GM12873 (cell line): ENCODE measurements around the gene CBARP.

Experiments used
- TF ChIP-seq, protein P1 (sequence below): IDR thresholded peaks from 2 replicates; pipeline ENCODE4 v1.5.1; 2012; ENCODE audit warnings: low read depth, mild to moderate bottlenecking, moderate library complexity, low read length, control low read depth; ENCODE audit not compliant: insufficient read depth; ENCODE audit errors: missing control alignments

CBARP gene

DNA sequence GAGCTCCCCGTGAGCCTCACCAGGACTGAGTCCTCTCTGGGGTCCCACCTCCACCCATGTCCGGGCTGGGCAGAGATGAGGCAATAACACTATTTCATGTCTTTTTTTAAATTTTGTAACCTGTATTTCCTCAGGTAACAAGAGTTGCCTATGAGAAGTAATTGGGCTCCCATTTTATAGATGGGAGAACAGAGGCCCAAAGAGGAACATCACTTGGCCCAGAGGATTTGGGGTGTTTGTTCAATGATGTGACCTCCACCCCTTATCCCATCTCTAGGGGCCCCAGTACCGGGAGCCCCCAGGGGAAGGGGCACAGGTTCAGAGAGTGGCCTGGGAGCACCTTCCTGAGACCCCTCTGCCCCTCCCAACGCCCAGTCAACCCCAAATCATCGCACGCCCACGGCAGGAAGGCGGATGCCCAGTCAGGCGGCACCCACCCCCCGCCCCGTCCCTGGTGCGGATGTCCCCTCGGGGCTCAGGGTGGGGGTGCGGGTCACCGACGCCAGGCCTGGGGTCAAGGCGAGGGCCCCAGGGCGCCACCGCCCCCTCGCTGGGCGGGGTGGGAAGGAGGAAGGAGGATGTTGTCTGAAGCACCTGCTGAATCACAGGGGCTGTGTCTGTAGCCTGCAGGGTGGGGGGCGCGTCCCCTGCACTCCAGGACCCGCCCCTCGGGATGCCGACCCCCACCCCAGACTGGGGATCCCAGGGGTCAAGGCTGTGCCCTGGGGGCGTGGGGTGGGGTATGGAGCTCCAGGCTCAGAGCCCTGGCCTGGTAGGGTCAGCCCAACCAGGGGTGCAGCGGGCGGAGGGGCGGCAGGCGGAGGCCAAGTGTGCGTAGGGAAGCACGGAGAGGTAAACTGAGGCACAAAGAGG lies 22.3 kb upstream of the CBARP start:
- TF ChIP-seq, protein P1, sequence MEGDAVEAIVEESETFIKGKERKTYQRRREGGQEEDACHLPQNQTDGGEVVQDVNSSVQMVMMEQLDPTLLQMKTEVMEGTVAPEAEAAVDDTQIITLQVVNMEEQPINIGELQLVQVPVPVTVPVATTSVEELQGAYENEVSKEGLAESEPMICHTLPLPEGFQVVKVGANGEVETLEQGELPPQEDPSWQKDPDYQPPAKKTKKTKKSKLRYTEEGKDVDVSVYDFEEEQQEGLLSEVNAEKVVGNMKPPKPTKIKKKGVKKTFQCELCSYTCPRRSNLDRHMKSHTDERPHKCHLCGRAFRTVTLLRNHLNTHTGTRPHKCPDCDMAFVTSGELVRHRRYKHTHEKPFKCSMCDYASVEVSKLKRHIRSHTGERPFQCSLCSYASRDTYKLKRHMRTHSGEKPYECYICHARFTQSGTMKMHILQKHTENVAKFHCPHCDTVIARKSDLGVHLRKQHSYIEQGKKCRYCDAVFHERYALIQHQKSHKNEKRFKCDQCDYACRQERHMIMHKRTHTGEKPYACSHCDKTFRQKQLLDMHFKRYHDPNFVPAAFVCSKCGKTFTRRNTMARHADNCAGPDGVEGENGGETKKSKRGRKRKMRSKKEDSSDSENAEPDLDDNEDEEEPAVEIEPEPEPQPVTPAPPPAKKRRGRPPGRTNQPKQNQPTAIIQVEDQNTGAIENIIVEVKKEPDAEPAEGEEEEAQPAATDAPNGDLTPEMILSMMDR = no peak

DNA sequence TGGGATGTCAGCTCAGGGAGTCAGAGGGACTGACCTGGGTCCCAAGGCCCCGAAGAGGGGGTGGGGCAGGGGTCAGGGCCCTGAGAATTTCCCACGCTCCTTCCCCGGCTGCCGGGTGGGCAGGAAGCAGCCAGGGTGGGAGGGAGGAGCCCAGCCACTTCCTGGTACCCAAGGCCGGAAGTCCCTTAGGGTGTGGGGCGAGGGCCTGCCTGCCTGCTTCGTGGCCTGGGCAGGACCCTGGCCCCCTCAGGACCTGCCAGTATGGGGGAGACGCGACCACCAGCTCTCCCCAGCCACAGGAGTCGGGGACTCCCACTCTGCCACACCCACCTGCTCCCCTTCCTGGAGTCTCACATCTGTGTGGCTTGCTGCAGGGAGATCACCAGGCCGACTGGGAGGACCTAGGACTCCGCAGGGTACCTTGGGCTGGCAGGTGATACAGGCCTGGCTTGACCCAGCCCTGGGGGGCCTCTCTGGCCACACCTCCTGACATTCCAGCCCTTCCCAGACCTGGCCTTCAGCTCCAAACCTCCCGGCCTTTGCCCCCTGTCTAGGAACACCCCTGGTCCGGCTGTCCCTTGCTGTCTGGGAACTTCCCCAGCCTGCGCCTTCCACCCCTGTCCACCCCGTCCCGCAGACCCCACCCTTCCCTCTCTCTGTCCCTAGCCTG lies 21.5 kb upstream of the CBARP start:
- TF ChIP-seq, protein P1 = no peak

DNA sequence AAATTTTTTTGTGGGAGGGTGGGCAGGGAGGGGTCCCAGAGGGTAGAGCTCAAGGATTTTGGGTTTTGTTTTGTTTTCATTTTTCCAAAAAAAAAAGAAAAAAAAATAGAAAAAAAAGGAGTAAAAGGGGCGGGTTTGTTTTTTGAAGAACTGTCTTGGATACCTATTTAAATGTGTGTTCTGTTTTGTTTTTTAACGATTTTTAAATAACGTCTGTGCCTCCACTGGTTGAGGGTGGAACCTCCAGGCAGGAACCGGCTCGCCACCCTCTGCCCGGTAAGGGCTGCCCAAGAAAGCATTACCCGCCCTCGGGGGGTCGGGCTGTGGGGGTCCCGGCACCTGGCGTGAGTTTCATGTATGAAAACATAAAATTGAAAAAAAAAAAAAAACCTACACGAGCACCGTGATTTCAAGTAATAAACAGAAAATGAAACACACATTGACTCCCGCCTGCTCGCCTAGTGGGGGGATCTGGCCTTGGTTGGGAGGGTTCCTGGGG lies 21.0 kb upstream of the CBARP start:
- TF ChIP-seq, protein P1 = no peak

DNA sequence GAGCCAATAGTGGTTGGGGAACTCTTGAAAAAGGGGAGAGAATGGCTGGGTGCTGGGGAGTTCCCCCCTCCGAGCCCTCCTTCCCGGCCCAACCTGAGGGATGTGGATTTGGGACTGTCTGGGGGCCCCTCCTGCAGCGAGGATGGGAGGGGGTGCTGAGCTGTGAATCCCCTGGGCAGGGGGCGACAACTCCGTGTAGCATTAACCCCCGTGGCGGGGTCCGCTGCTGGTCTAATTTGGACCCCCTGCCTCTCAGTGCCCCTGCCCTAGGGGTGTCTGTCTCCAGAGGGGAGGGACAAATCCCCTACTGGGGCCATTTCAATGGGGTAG lies 20.3 kb upstream of the CBARP start:
- TF ChIP-seq, protein P1 = no peak

DNA sequence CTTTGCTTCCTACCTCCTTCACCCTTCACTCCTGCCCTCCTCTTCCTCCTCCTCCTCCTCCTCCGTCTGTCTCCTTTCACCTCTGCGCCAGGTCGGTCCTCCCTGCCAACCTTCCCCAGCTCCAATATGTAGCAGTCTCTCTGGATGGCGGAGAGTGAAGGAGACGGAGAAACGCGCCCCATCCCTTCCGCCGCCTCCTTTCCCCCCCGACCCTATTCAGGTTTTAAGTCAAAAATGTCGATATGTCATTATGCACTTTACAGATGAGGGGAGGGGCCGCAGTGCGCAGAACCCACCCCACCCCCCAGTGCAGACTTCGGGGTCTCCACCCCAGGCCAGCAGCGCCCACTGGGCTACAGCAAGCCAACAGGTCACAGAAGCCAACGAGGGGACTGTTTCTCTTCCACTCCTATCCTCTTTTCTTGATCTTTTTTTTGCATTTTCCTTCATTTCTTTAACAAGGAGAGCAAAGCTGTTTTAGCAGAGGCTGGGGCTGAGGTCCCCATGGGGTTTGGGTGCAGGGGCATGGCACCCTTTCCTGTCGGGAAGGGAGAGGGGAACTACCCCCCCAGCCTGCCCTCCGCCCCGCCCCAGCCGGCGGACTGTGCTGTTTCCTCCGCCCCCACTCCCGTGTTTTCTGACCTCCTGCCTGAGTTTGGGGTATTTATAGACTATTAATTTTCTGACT lies 19.8 kb upstream of the CBARP start:
- TF ChIP-seq, protein P1 = no peak

DNA sequence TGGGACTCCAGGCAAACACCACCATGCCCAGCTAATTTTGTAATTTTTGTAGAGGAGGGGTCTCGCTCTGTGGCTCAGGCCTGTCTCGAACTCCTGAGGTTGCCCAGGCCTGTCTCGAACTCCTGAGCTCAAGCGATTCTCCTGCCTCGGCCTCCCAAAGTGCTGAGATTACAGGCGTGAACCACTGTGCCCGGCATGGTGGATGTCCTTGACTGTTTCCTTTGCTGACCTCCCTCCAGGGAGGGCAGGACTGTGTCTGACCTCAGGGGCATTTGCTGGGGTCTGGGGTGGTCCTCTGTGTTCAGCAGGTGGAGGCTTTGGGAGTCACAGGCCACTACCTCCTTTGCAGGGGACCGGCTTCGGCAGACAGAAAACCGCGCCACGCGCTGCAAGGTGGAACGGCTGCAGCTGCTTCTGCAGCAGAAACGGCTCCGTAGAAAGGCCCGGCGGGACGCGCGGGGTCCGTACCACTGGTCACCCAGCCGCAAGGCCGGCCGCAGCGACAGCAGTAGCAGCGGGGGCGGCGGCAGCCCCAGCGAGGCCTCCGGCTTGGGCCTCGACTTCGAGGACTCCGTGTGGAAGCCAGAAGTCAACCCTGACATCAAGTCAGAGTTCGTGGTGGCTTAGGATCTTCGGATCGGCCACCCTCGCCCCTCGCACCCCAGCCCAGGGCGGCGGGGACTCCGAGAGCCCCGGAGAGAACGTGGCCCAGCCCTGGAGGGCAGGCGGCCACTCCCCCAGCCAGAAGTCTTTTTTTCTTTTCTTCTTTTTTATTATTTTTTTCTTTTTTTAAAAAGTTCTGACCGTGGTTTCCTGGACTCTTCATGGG lies 19.1 kb upstream of the CBARP start:
- TF ChIP-seq, protein P1 = no peak
